Left lobe of liver (tissue), 2 donors: ENCODE measurements around the gene ALDH2. TPM values are rescaled to one million over a fixed set of nuclear protein-coding genes. Genes with fewer than 3 reads are reported as not detected.
A peak's percentile ranks its signal among the peaks of the same experiment; 100 is the strongest.
"Not testable (repeated sequence)": the region's sequence is repeated elsewhere in the genome, so short reads cannot be mapped to it uniquely, and the experiment has no call there.

Experiments
- ATAC-seq: fragments of 200-7000 bp; cut with Tn5 transposase; one replicate; pipeline ENCODE4 v1.9.1; 2020; ENCODE audit warnings: mild to moderate bottlenecking, moderate library complexity
- DNase-seq: peaks from one replicate; pipeline ENCODE4 v3.0.0-alpha.2; 2020; ENCODE audit warnings: low spot score
- total RNA-seq: library from RNA; stranded (reverse); gene quantifications from one replicate; pipeline ENCODE4 v1.2.1, GENCODE V29; 2021
- donor health status: DM: no; HTN: no; CAD: no; lungs with moderate emphysema.
- donor health status: DM: no; HTN: yes; CAD: no.

Gene ALDH2
- 1,121 TPM for total RNA-seq

- ATAC-seq (peak; percentile 94), DNase-seq (peak; percentile 89)
Measured at GRCh38 chr12:111766608-111767361, at the start of gene ALDH2. TSS of gene ALDH2 (plus strand) at chr12:111766933. CDS start at chr12:111766983, 50 bp downstream.

GRCh38 chr12:111719316-111719715 lies 47.4 kb upstream of the ALDH2 start:
- ATAC-seq, DNase-seq: not testable (repeated sequence)

- ATAC-seq, result no peak
Measured at GRCh38 chr12:111720457-111720856, 46.3 kb upstream of the ALDH2 start.

DNA sequence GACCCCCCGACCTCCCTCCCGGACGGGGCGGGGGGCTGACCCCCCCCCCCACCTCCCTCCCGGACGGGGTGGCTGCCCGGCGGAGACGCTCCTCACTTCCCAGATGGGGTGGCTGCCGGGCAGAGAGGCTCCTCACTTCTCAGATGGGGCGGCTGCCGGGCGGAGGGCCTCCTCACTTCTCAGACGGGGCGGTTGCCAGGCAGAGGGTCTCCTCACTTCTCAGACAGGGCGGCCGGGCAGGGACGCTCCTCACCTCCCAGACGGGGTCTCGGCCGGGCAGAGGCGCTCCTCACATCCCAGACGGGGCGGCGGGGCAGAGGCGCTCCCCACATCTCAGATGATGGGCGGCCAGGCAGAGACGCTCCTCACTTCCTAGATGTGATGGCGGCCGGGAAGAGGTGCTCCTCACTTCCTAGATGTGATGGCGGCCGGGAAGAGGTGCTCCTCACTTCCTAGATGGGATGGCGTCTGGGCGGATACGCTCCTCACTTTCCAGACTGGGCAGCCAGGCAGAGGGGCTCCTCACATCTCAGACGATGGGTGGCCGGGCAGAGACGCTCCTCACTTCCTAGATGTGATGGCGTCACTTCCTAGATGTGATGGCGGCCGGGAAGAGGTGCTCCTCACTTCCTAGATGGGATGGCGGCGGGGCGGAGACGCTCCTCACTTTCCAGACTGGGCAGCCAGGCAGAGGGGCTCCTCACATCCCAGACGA lies 42.9 kb upstream of the ALDH2 start:
- DNase-seq, result not testable (repeated sequence)

More at GRCh38 chr12:111720457-111720856, 46.3 kb upstream of the ALDH2 start:
- DNase-seq, result no peak

DNA sequence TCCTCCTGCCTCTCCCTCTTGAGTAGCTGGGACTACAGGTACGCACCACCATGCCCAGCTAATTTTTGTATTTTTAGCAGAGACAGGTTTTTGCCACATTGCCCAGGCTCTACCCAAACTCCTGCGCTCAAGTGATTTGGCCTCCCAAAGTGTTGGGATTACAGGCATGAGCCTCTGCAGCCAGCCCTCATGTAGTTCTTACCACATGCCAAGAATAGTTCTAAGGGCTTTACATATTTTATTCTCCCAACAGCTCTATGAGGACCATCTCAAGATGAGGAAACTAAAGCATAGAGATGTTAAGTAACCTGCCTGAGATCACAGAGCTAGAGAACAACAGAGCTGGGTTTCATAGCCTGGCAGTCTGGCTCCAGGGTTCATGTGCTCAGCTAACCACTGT lies 37.9 kb upstream of the ALDH2 start:
- DNase-seq (no peak), ATAC-seq (no peak)

More for the DNA sequence above, 42.9 kb upstream of the ALDH2 start:
- ATAC-seq, result not testable (repeated sequence)

- DNase-seq (no peak), ATAC-seq (no peak)
Measured at GRCh38 chr12:111730420-111730819, 36.3 kb upstream of the ALDH2 start.

- ATAC-seq (no peak), DNase-seq (no peak)
Measured at GRCh38 chr12:111732786-111733185, 33.9 kb upstream of the ALDH2 start.

- no peak for ATAC-seq
- no peak for DNase-seq
Measured at GRCh38 chr12:111733340-111733915, 33.3 kb upstream of the ALDH2 start.

GRCh38 chr12:111739524-111739923 lies 27.2 kb upstream of the ALDH2 start:
- not testable (repeated sequence) for DNase-seq, ATAC-seq

DNA sequence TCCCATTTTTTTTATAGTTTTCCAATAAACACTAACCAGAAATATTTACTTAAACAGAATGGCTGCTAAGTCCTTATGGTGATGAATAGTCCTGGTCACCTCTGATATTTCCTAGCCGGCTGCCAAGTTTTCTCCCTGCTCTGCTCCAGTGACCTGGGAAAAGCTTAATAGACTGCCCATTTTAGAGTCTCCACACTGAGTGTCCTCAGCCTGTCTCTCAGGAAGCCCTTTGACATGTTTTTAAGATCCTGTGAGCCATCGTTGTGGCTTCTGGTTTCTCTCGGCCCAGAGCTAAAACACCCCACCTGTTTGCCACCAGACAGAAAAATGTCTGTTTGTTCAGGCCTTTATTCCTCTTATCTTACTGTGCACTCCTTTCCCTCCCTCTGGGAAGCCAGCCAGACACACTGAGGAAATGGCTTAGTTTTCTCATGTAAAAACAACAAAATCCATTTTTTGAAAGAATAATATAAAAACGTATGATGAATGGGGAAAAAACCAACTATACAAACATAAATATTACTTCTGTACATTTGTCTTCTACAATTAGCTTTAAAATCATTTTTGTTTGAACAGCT lies 25.4 kb upstream of the ALDH2 start:
- peak; percentile 76 for ATAC-seq
- DNase-seq, result no peak

DNA sequence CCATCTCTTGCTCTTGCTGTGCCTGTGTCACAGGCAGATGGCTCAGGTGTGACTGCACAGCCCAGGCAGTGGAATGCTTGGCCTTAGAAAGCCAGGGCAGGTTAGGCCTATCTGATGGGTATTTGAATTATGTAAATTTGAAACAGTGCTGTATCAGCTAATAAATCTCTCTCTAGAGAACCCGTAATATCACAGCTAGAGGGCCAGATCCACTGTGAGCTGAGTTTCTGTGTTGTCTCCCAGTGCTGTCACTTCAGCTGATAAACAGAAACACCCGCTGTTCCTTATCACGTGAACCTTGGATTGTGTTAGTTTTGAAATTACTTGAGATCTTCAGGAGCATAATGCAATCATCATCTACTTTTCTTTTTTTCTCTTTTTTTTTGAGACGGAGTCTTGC lies 21.5 kb upstream of the ALDH2 start:
- ATAC-seq (no peak), DNase-seq (no peak)

DNA sequence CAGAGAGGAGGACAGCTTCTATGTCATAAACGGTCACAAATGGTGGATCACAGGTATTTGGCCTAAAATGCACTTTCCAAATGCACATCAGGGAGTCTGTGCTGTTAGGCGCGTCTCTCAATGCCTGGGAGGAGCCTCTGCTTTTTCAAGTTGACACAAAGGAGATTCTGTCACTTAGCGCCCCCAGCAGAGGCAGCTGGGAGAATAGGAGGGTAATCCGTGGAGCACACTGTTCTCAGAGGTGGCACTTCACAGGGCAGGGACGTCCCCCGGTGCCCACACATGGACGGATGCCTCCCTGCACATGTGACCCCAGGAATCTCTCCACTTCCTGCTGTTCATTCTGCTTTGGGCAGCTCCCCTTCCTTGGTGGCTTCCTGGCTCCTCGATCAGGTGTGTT lies 19.4 kb upstream of the ALDH2 start:
- ATAC-seq (no peak), DNase-seq (no peak)

GRCh38 chr12:111748151-111748672 lies 18.5 kb upstream of the ALDH2 start:
- DNase-seq, result no peak
- ATAC-seq, result no peak

- DNase-seq, result no peak
- ATAC-seq, result peak; percentile 16
Measured at GRCh38 chr12:111748867-111749266, 17.9 kb upstream of the ALDH2 start.

- ATAC-seq (peak; percentile 78), DNase-seq (peak; percentile 62)
Measured at GRCh38 chr12:111749391-111749790, 17.3 kb upstream of the ALDH2 start.

- ATAC-seq (peak; percentile 86), DNase-seq (peak; percentile 74)
Measured at GRCh38 chr12:111753144-111753881, 13.4 kb upstream of the ALDH2 start.

DNA sequence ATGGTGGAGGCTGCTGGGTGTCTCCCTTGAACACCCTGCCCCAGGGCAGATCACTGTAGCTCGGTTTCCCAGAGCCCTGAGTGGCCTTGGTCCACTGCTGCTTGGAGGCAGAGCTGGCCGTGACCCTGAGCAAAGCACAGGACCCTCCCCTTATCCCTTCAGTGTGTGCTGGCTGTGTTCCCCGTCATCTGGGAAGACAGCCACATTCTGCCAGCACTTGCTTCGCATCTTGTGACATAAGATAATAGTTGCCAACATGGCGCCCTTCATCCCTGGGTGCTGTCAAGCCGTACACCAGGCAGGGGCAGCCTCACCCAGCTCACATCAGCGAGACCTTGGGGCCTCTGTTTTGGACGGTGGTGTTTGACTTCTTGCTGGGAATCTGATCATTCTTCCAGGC lies 12.1 kb upstream of the ALDH2 start:
- no peak for ATAC-seq
- no peak for DNase-seq

DNA sequence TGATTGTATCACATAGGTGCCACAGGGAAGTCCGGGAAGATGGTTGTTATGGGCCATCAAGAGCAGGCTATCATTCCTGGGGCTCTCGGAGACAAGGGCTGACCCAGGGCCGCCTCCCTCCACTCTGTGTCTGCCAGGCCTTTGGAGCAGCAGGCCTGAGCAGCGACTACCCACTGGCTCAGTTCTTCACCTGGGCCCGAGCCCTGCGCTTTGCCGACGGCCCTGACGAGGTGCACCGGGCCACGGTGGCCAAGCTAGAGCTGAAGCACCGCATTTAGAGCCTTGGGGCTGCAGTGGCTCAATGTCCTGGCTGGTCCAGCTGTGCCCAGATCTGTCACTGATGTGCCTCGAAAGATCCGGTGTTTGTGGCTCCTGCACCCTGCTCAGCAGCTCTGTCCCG lies 10.5 kb upstream of the ALDH2 start:
- DNase-seq, result no peak

DNA sequence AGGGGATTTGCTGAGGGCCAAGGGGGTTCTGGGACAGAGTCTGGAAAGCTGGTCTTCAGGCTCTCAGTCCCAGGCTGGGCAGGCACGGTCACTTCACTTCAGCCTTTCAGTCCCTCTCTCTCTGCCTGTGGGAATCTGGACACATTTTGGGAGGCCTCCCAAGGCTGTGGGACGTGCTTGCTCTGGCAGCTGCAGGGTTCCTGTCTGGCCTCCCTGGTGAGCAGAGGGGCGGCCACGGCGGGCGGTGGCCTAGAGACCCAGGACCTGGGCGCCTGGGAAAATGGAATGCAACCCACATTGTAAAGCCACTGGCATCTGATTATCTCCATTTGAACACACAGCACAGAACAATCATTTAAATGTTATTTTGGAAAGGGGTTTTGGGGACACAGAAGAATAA lies 10.1 kb upstream of the ALDH2 start:
- ATAC-seq (no peak), DNase-seq (no peak)

More for the DNA sequence above, 10.5 kb upstream of the ALDH2 start:
- ATAC-seq, result no peak

DNA sequence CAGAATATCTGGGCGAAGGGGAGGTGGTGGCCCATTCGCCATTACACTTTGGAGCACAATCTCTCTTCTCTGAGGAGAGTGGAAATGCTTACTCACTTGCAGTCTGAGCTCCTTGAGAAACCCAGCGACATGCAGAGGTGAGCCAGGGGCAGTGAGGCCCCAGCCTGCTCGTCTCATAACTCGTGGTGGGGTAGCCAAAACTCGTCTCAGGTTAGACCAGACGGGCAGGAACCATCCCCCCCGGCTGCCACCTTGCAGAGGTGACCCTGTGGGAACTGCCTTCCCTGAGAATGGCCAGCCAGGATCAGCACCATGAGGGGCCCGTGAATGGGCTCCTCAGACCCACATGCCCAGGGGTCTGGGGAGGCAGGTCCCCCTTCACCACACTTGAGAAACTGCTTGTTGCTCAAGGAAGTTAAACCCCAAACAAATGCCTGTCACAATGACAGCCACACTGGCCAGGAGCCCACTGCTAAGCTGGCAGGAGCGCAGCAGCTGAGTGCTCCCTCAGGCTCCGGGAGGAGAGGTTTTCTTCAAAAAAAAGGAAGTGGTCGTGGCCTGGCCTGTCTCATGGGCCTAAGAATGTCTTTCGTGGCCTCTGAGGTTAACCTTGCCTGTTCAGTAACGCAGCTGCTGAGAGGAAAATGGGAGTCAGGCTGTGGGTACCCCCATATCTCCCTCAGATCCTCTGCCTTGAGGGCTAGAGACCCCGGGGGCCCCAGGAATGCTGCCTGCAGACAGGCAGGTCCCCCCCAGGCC lies 9.2 kb upstream of the ALDH2 start:
- no peak for DNase-seq

More for the DNA sequence above, 9.2 kb upstream of the ALDH2 start:
- peak; percentile 58 for ATAC-seq
